Kidney epithelial cell (primary cell): ENCODE data around the gene TRIP13. TPM values are rescaled to one million over a fixed set of nuclear protein-coding genes. Genes with fewer than 3 reads are reported as not detected.

ENCODE experiments used
- DNase-seq: peaks from one replicate; pipeline ENCODE4 v3.0.0-alpha.2; 2010; ENCODE audit warnings: low read depth
- H3K27me3 ChIP-seq: 2 replicates; pipeline ENCODE4 v1.6.0; 2011; ENCODE audit warnings: low read length; ENCODE audit not compliant: control insufficient read depth, insufficient read depth
- H3K36me3 ChIP-seq: 2 replicates; pipeline ENCODE4 v1.5.1; 2011; ENCODE audit warnings: low read length; ENCODE audit not compliant: control insufficient read depth, insufficient read depth
- H3K4me3 ChIP-seq: 2 replicates; pipeline ENCODE4 v1.5.1; 2011; ENCODE audit warnings: low read depth, mild to moderate bottlenecking, control low read depth, low read length
- total RNA-seq: library from RNA; depleted of rRNA; stranded (reverse); fragments of >200 nt; gene quantifications from 2 replicates; pipeline ENCODE4 v1.2.3, GENCODE V29; 2015
- TF ChIP-seq, protein P1 (sequence below): IDR thresholded peaks from 2 replicates; pipeline ENCODE4 v1.5.1; 2011; ENCODE audit warnings: mild to moderate bottlenecking, moderate library complexity, low read length, control low read depth, inconsistent platforms; ENCODE audit not compliant: insufficient read depth, poor library complexity, severe bottlenecking

Gene TRIP13
- total RNA-seq, 1 donor from 2014 or later: 7.4 TPM

DNA sequence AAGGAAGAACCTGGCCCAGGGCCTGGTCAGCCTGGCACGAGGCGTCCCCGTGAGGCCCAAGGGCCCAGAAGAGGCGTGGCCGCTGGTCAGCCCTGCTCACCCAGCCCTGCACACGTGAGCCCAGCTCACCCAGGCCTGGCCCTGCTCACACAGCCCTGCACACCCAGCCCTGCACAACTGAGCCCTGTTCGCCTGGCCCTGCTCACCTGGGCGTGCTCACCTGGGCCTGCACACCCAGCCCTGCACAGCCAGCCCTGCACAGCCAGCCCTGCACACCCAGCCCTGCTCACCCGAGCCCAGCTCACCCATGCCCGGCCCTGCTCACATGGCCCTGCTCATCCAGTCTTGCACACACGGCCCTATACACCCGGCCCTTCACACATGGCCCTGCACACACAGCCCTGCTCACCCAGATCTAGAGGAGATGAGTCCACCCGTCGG is 44.0 kb upstream of the TRIP13 start:
- H3K27me3 ChIP-seq: peaks cover 34% of the 10 kb centered on the region
- no peak overlapping the region for H3K4me3 ChIP-seq
- DNase-seq: no peak
- TF ChIP-seq, protein P1, sequence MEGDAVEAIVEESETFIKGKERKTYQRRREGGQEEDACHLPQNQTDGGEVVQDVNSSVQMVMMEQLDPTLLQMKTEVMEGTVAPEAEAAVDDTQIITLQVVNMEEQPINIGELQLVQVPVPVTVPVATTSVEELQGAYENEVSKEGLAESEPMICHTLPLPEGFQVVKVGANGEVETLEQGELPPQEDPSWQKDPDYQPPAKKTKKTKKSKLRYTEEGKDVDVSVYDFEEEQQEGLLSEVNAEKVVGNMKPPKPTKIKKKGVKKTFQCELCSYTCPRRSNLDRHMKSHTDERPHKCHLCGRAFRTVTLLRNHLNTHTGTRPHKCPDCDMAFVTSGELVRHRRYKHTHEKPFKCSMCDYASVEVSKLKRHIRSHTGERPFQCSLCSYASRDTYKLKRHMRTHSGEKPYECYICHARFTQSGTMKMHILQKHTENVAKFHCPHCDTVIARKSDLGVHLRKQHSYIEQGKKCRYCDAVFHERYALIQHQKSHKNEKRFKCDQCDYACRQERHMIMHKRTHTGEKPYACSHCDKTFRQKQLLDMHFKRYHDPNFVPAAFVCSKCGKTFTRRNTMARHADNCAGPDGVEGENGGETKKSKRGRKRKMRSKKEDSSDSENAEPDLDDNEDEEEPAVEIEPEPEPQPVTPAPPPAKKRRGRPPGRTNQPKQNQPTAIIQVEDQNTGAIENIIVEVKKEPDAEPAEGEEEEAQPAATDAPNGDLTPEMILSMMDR: no peak
- H3K36me3 ChIP-seq: no peaks in the 10 kb centered on the region

DNA sequence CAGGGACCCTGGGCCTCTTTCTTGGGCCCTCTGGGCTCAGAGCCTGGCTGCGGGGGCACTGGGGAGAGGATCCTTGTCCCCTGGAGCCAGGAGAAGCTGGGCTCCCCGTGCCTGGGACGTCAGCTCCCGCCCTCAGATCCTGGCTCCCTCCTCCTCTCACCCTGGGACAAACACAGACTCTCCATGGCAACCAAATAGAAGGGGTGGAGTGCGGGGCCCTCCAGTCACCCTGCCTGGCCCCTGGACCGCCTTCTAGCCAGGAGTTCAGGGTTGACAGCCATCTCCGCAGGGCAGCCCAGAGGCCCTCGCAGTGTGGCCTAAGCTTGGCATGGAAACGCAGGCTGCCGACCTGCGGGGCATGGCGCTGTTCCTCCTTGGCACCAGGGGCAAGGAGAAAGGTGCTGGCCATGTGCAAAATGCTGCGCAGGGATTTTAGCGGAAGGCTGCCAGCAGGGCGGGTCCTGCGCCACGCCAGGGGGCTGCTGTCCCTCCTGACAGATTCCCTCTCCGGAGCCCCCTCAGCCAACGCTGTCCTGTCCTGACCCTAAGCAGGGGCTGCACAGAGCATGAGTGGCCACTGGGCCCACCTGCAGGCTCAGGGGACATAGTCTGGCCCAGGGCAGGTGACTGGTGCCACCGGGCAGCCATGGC is 42.9 kb upstream of the TRIP13 start:
- Histone ChIP-seq H3K36me3 (no peaks in the 10 kb centered on the region), H3K4me3 (no peak overlapping the region), H3K27me3 (peaks cover 37% of the 10 kb centered on the region)
- TF ChIP-seq, protein P1: no peak
- DNase-seq: no peak

DNA sequence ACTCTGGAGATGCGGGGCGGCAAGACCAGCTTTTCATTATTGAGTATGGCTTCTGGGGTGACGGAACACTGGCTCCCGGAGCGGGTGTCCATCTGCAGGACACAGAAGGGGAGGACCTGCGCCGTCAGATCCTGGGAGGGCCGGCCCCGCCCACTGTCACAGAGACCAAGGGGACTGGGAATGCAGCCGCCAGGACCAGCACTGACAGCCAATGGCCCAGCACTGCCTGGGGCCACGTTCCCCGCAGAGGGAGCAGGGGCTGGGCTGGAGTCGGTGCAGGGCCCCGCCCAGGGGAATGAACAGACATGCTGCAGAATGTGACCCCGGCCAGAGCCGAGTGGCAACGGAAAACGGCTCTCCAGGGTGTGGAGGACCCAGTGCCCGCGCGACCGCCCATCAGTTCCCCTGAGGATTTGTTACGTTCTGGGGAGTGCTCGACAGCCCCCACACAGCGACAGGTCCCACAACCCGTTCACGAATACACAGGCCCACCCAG is 42.1 kb upstream of the TRIP13 start, which contains the start of gene ZDHHC11:
Gene ZDHHC11, minus strand, starts transcription at position 476 of the 496 bp plus-strand sequence. Its CDS starts 384 bp downstream, at position 92.
- TF ChIP-seq, protein P1: no peak
- Histone ChIP-seq H3K4me3 (no peak within 1 kb of the TSS), H3K36me3 (no peaks in the 10 kb centered on the region), H3K27me3 (peaks cover 37% of the 10 kb centered on the region)
- DNase-seq: no peak

DNA sequence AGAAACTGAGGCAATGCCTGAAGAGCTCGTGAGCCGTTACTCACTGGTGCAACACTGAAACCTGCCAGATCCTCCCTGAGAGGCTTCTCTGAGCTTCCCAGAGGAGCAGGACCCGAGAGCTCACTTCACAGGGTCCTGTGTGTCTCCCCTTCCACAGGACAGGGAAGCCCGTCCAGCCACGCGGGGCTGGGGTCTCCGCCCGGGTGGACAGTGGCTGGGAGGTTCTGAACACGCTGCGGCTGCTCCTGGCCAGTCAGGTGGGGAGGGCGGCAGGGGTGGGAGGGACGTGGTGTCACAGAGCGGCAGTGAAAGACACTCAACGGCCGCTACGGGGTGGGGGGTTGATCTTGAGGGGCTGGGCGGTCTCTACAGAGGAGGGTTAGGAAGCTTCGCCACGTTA is 41.6 kb upstream of the TRIP13 start:
- no peaks in the 10 kb centered on the region for H3K36me3 ChIP-seq
- DNase-seq: no peak
- H3K27me3 ChIP-seq: peaks cover 37% of the 10 kb centered on the region
- TF ChIP-seq, protein P1: no peak
- no peak overlapping the region for H3K4me3 ChIP-seq

DNA sequence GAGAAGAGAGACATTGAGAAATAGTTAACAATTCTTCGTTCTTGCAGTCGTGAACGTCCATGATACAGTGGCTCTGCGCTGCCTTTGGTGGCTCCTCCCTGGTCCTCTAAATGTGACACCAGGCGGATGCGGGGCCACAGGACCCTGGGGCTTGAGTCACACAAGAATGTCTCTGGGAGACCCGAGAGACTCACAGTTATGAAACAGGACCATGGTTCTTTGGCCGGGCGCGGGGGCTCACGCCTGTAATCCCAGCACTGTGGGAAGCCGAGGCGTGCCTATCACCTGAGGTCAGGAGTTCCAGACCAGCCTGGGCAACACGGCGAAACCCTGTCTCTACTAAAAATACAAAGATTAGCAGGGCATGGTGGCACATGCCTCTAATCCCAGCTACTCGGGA is 41.1 kb upstream of the TRIP13 start:
- no peak for DNase-seq
- peaks cover 37% of the 10 kb centered on the region for H3K27me3 ChIP-seq
- no peaks in the 10 kb centered on the region for H3K36me3 ChIP-seq
- H3K4me3 ChIP-seq: no peak overlapping the region
- TF ChIP-seq, protein P1: no peak

DNA sequence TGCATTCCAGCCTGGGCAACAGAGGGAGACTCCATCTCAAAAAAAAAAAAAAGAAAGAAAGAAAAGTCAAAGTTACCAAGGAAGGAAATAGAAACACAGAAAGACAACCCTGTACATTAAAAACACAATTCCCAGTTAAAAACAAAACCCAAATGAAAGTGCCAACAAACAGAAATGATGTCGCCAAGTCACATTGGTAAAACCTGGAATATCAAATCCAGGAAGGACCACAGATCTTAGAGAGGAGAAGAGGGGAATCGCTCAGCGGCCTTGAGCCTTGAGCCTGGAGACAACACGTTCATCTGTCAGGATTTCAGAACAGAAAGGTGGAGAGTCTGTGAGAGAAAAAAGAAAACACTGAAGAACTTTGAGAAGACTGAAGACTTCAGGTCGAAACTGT is 40.7 kb upstream of the TRIP13 start:
- no peak overlapping the region for H3K4me3 ChIP-seq
- TF ChIP-seq, protein P1: no peak
- DNase-seq: no peak
- H3K36me3 ChIP-seq: no peaks in the 10 kb centered on the region
- H3K27me3 ChIP-seq: peaks cover 37% of the 10 kb centered on the region
